Measurements from ENCODE around the gene RAB20. TPM values are rescaled to one million over a fixed set of nuclear protein-coding genes. Genes with fewer than 3 reads are reported as not detected.

RAB20 gene
- total RNA-seq, 1 donor: 4.7 TPM

- no peak for DNase-seq (ENCODE audit: low read depth)
- TF ChIP-seq CTCF (IDR thresholded peaks at IDR 0.05; ENCODE audit: insufficient read depth, low read depth, low read length): no peak
Observed at GRCh38 chr13:110485604-110486003, 75.9 kb downstream of the RAB20 start.

GRCh38 chr13:110484290-110485048, 77.1 kb downstream of the RAB20 start:
- no peak for TF ChIP-seq CTCF (IDR thresholded peaks at IDR 0.05; ENCODE audit: insufficient read depth, low read depth, low read length)
- H3K4me3 ChIP-seq (ENCODE audit: low read depth, low read length): no peak overlapping the region
- no peak for DNase-seq (ENCODE audit: low read depth)

More at GRCh38 chr13:110485604-110486003, 75.9 kb downstream of the RAB20 start:
- no peak overlapping the region for H3K4me3 ChIP-seq (ENCODE audit: low read depth, low read length)

- no peak for DNase-seq (ENCODE audit: low read depth)
- no peak for TF ChIP-seq CTCF (IDR thresholded peaks at IDR 0.05; ENCODE audit: insufficient read depth, low read depth, low read length)
- no peak overlapping the region for H3K4me3 ChIP-seq (ENCODE audit: low read depth, low read length)
Observed at GRCh38 chr13:110483386-110483968, 78.0 kb downstream of the RAB20 start.

- no peak for TF ChIP-seq CTCF (IDR thresholded peaks at IDR 0.05; ENCODE audit: insufficient read depth, low read depth, low read length)
- DNase-seq (ENCODE audit: low read depth): no peak
Observed at GRCh38 chr13:110480161-110480560, 81.4 kb downstream of the RAB20 start.

GRCh38 chr13:110479648-110480047, 81.9 kb downstream of the RAB20 start:
- no peak for DNase-seq (ENCODE audit: low read depth)
- TF ChIP-seq CTCF (IDR thresholded peaks at IDR 0.05; ENCODE audit: insufficient read depth, low read depth, low read length): no peak
- no peak overlapping the region for H3K4me3 ChIP-seq (ENCODE audit: low read depth, low read length)

More at GRCh38 chr13:110480161-110480560, 81.4 kb downstream of the RAB20 start:
- H3K4me3 ChIP-seq (ENCODE audit: low read depth, low read length): no peak overlapping the region

GRCh38 chr13:110479215-110479545, 82.3 kb downstream of the RAB20 start:
- DNase-seq (ENCODE audit: low read depth): no peak
- no peak overlapping the region for H3K4me3 ChIP-seq (ENCODE audit: low read depth, low read length)
- TF ChIP-seq CTCF (IDR thresholded peaks at IDR 0.05; ENCODE audit: insufficient read depth, low read depth, low read length): no peak

Measured in fibroblast of villous mesenchyme (primary cell).